ENCODE results near the gene OR6C68. TPM values are rescaled to one million over a fixed set of nuclear protein-coding genes. Genes with fewer than 3 reads are reported as not detected.

Gene OR6C68
- total and polyA plus RNA-seq, 10 donors, result not detected

DNA sequence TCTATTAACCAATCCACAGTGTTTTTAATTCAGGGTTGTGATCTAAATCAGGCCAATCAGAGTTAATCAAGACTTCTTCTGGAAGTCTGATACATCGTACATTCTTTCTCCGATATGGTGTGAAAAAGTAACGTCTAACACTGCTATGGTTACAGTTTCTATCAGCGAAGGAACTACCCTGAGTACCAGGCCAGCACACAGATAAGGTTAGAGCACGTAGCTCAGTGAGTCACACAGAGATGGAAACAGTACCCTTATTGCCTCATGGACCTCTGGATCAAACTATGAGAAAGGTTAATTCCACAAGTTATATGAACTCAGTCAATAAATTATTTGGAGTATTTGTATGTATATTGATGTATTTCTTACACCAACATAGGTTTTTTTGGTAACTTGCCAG lies 3.3 kb downstream of the OR6C68 start:
- Histone ChIP-seq H3K4me1 (no peaks in the 10 kb centered on the region), H3K27ac (no peak overlapping the region), H3K4me3 (no peak overlapping the region), H3K9me3 (no peaks in the 10 kb centered on the region), H3K27me3 (replicated peaks in 1 of 7) (no peaks in the 10 kb centered on the region), H3K36me3 (no peaks in the 10 kb centered on the region)
- intact Hi-C loops (cut with DNase I; ENCODE audit: low total_unique reads), result no loop called here
- 75 to 87% (median 84%) methylated on average over 5 of the region's 5 CpGs for WGBS, 5 donors
- no peak for DNase-seq
- TF ChIP-seq, protein P1, sequence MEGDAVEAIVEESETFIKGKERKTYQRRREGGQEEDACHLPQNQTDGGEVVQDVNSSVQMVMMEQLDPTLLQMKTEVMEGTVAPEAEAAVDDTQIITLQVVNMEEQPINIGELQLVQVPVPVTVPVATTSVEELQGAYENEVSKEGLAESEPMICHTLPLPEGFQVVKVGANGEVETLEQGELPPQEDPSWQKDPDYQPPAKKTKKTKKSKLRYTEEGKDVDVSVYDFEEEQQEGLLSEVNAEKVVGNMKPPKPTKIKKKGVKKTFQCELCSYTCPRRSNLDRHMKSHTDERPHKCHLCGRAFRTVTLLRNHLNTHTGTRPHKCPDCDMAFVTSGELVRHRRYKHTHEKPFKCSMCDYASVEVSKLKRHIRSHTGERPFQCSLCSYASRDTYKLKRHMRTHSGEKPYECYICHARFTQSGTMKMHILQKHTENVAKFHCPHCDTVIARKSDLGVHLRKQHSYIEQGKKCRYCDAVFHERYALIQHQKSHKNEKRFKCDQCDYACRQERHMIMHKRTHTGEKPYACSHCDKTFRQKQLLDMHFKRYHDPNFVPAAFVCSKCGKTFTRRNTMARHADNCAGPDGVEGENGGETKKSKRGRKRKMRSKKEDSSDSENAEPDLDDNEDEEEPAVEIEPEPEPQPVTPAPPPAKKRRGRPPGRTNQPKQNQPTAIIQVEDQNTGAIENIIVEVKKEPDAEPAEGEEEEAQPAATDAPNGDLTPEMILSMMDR (IDR thresholded peaks at IDR 0.05 in 8 of 11, conservative IDR thresholded peaks at IDR 0.05 in 3 of 11), result no peak
- no peak for TF ChIP-seq POLR2AphosphoS5 (IDR thresholded peaks at IDR 0.05)
- no peak for TF ChIP-seq POLR2A (IDR thresholded peaks at IDR 0.05)

DNA sequence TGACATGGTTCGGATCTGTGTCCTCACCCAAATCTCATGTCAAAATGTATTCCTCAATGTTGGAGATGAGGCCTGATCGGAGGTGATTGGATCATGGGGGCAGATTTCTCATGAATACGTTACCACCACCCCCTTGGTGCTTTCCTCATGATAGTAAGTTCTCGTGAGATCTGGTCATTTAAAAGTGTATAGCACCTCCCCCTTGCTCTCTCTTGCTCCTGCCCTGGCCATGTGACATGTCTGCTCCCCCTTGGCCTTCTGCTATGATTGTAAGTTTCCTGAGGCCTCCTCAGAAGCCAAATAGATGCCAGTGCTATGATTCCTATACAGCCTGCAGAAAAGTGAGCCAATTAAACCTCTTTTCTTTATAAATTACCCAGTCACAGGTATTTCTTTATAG lies 7.1 kb downstream of the OR6C68 start:
- TF ChIP-seq, protein P1 (IDR thresholded peaks at IDR 0.05 in 8 of 11, conservative IDR thresholded peaks at IDR 0.05 in 3 of 11), result no peak
- no peak for TF ChIP-seq POLR2A (IDR thresholded peaks at IDR 0.05)
- no peaks in the 10 kb centered on the region for H3K9me3 ChIP-seq
- intact Hi-C loops (cut with DNase I; ENCODE audit: low total_unique reads), result no loop called here
- H3K4me3 ChIP-seq, result no peak overlapping the region
- H3K36me3 ChIP-seq, result no peaks in the 10 kb centered on the region
- H3K27ac ChIP-seq, result no peak overlapping the region
- 74 to 89% (median 86%) methylated on average over 4 of the region's 4 CpGs for WGBS, 5 donors
- H3K27me3 ChIP-seq (replicated peaks in 1 of 7), result no peaks in the 10 kb centered on the region
- DNase-seq, result no peak
- H3K4me1 ChIP-seq, result no peaks in the 10 kb centered on the region

DNA sequence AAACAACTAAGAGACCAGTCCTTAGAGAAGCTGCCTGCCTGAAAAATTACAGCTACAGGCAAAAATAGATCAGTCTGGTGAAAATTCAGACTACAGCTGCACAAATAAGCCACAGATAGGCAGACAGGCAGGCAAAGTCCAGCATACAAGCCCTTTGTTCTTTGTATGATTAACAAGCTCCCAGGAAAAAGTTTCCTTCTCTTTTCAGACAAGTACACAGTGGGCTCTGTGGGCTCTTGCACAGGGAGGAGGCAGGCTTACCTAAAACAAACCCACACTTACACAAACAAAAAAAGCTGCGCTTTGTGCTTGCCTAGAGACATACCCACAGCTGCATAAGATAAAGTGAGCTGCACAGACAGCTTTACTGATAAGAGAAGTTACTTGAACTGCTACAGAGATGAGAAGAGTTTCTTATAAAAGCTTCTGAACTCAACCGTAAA lies 7.7 kb downstream of the OR6C68 start:
- Histone ChIP-seq H3K9me3 (peaks cover 0 to 2% (median 0%) of the 10 kb centered on the region in 8 donors), H3K27ac (no peak overlapping the region), H3K4me3 (no peak overlapping the region), H3K36me3 (no peaks in the 10 kb centered on the region), H3K4me1 (no peaks in the 10 kb centered on the region), H3K27me3 (replicated peaks in 1 of 7) (no peaks in the 10 kb centered on the region)
- no peak for TF ChIP-seq POLR2AphosphoS5 (IDR thresholded peaks at IDR 0.05)
- no peak for TF ChIP-seq POLR2A (IDR thresholded peaks at IDR 0.05)
- TF ChIP-seq, protein P1 (IDR thresholded peaks at IDR 0.05 in 8 of 11, conservative IDR thresholded peaks at IDR 0.05 in 3 of 11), result no peak
- no peak for DNase-seq
- WGBS, 5 donors, result 24 to 45% (median 40%) methylated on average over 2 of the region's 2 CpGs
- intact Hi-C loops (cut with DNase I; ENCODE audit: low total_unique reads), result no loop called here

DNA sequence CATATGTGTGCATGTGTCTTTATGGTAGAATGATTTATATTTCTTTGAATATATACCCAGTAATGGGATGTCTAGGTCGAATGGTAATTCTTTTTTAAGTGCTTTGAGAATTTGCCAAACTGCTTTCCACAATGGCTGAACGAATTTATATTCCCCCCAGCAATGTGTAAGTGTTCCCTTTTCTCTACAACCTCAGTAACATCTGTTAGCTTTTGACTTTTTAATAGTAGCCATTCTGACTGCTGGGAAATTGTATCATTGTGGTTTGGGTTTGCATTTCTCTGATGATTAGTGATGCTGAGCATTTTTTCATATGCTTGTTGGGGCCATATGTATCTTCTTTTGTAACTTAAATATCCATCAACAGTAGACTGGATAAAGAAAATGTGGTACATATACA lies 9.4 kb downstream of the OR6C68 start:
- TF ChIP-seq POLR2AphosphoS5 (IDR thresholded peaks at IDR 0.05), result no peak
- TF ChIP-seq, protein P1 (IDR thresholded peaks at IDR 0.05 in 8 of 11, conservative IDR thresholded peaks at IDR 0.05 in 3 of 11), result no peak
- no peak for TF ChIP-seq POLR2A (IDR thresholded peaks at IDR 0.05)
- H3K4me1 ChIP-seq, result no peaks in the 10 kb centered on the region
- no peak for DNase-seq

More for the DNA sequence above, 9.4 kb downstream of the OR6C68 start:
- Histone ChIP-seq H3K27ac (no peak overlapping the region), H3K4me3 (no peak overlapping the region), H3K27me3 (replicated peaks in 1 of 7) (no peaks in the 10 kb centered on the region), H3K36me3 (no peaks in the 10 kb centered on the region), H3K9me3 (peaks cover 0 to 6% (median 0%) of the 10 kb centered on the region in 8 donors)
- 29 to 46% (median 34%) methylated on average over 2 of the region's 2 CpGs for WGBS, 5 donors
- intact Hi-C loops (cut with DNase I; ENCODE audit: low total_unique reads), result no loop called here

Data from spleen (tissue), 11 donors.